H9 (cell line): ENCODE results near the gene PDZRN4. TPM values are rescaled to one million over a fixed set of nuclear protein-coding genes. Genes with fewer than 3 reads are reported as not detected.

Experiments
- DNase-seq: peaks from one replicate; pipeline ENCODE4 v3.0.0-alpha.2; 2017
- H2AFZ ChIP-seq: one replicate; pipeline ENCODE4 v1.6.1; 2013; ENCODE audit warnings: mild to moderate bottlenecking, low read length, control low read depth, moderate library complexity
- H2AK5ac ChIP-seq: 2 replicates; pipeline ENCODE4 v1.6.1; 2013; ENCODE audit warnings: low read length, control low read depth, mixed read lengths; ENCODE audit not compliant: insufficient read length
- H2BK120ac ChIP-seq: one replicate; pipeline ENCODE4 v1.6.1; 2013; ENCODE audit warnings: low read depth, mild to moderate bottlenecking, low read length, control low read depth, inconsistent platforms; ENCODE audit not compliant: poor library complexity, severe bottlenecking
- H2BK12ac ChIP-seq: 2 replicates; pipeline ENCODE4 v1.6.1; 2013; ENCODE audit warnings: low read length, control low read depth, mixed read lengths, low read depth; ENCODE audit not compliant: insufficient read length
- H2BK15ac ChIP-seq: 2 replicates; pipeline ENCODE4 v1.6.1; 2013; ENCODE audit warnings: low read depth, low read length, control low read depth
- H2BK20ac ChIP-seq: one replicate; pipeline ENCODE4 v1.6.1; 2013; ENCODE audit warnings: low read depth, mild to moderate bottlenecking, low read length, control low read depth, inconsistent platforms; ENCODE audit not compliant: poor library complexity, severe bottlenecking
- H2BK5ac ChIP-seq: 2 replicates; pipeline ENCODE4 v1.6.1; 2013; ENCODE audit warnings: low read length, control low read depth, mixed read lengths; ENCODE audit not compliant: insufficient read length
- H3K14ac ChIP-seq: 2 replicates; pipeline ENCODE4 v1.6.1; 2013; ENCODE audit warnings: low read length, control low read depth; ENCODE audit not compliant: insufficient read depth
- H3K18ac ChIP-seq: 2 replicates; pipeline ENCODE4 v1.6.1; 2013; ENCODE audit warnings: low read depth, mild to moderate bottlenecking, mixed read lengths, low read length, control low read depth; ENCODE audit not compliant: insufficient read length
- H3K23ac ChIP-seq: 2 replicates; pipeline ENCODE4 v1.6.1; 2013; ENCODE audit warnings: low read length, control low read depth, mixed read lengths, low read depth; ENCODE audit not compliant: insufficient read length
- H3K23me2 ChIP-seq: 2 replicates; pipeline ENCODE4 v1.6.1; 2013; ENCODE audit warnings: low read depth, mild to moderate bottlenecking, mixed read lengths, low read length, control low read depth; ENCODE audit not compliant: insufficient read length, poor library complexity, severe bottlenecking
- H3K27ac ChIP-seq: 2 replicates; pipeline ENCODE4 v1.5.1; 2013; ENCODE audit warnings: low read length, control low read depth, mixed read lengths, low read depth; ENCODE audit not compliant: insufficient read length
- H3K27me3 ChIP-seq: 2 replicates; pipeline ENCODE4 v1.6.1; 2013; ENCODE audit warnings: low read length, control low read depth, inconsistent platforms; ENCODE audit not compliant: insufficient read depth
- H3K4ac ChIP-seq: 2 replicates; pipeline ENCODE4 v1.6.1; 2013; ENCODE audit warnings: low read depth, mild to moderate bottlenecking, control low read depth, inconsistent platforms, low read length, moderate library complexity
- H3K4me1 ChIP-seq: 2 replicates; pipeline ENCODE4 v1.6.1; 2013; ENCODE audit warnings: low read length, control low read depth, inconsistent platforms; ENCODE audit not compliant: insufficient read depth
- H3K4me2 ChIP-seq: 2 replicates; pipeline ENCODE4 v1.6.1; 2013; ENCODE audit warnings: low read length, control low read depth, mixed read lengths; ENCODE audit not compliant: insufficient read length, insufficient read depth
- H3K56ac ChIP-seq: 2 replicates; pipeline ENCODE4 v1.6.1; 2013; ENCODE audit warnings: low read depth, mild to moderate bottlenecking, mixed read lengths, low read length, control low read depth; ENCODE audit not compliant: insufficient read length
- H3K79me1 ChIP-seq: 2 replicates; pipeline ENCODE4 v1.6.1; 2013; ENCODE audit warnings: low read depth, mild to moderate bottlenecking, moderate library complexity, low read length, control low read depth, inconsistent platforms; ENCODE audit not compliant: insufficient read depth, poor library complexity, severe bottlenecking
- H3K79me2 ChIP-seq: 2 replicates; pipeline ENCODE4 v1.6.1; 2013; ENCODE audit warnings: low read length, control low read depth, inconsistent platforms; ENCODE audit not compliant: insufficient read depth
- H3K9ac ChIP-seq: 2 replicates; pipeline ENCODE4 v1.6.1; 2013; ENCODE audit warnings: low read length, control low read depth, mixed read lengths; ENCODE audit not compliant: insufficient read length; ENCODE audit errors: extremely low read depth
- H3K9me3 ChIP-seq: one replicate; pipeline ENCODE4 v1.6.1; 2013; ENCODE audit warnings: low read depth, low read length, inconsistent platforms; ENCODE audit not compliant: control insufficient read depth
- H3T11ph ChIP-seq: one replicate; pipeline ENCODE4 v1.6.1; 2013; ENCODE audit warnings: mild to moderate bottlenecking, low read length, control low read depth, inconsistent platforms
- H4K20me1 ChIP-seq: one replicate; pipeline ENCODE4 v1.6.1; 2013; ENCODE audit not compliant: control insufficient read depth, insufficient read length, insufficient read depth
- H4K5ac ChIP-seq: 2 replicates; pipeline ENCODE4 v1.6.1; 2013; ENCODE audit warnings: low read depth, mild to moderate bottlenecking, mixed read lengths, low read length, control low read depth; ENCODE audit not compliant: insufficient read length
- H4K8ac ChIP-seq: replicated peaks from 2 replicates; pipeline ENCODE4 v1.6.1; 2013; ENCODE audit warnings: low read length, control low read depth, mixed read lengths, low read depth; ENCODE audit not compliant: insufficient read length
- H4K91ac ChIP-seq: 2 replicates; pipeline ENCODE4 v1.6.1; 2013; ENCODE audit warnings: low read depth, mild to moderate bottlenecking, moderate library complexity, mixed read lengths, low read length, control low read depth; ENCODE audit not compliant: insufficient read length
- H3K27ac Mint-ChIP-seq, 3 experiments: 2 replicates in 2 of 3; 3 replicates in 1 of 3; pipeline ENCODE4 v1.8.0; 2020 to 2021; ENCODE audit warnings: mixed read lengths in 3 of 3, mild to moderate bottlenecking in 1 of 3, moderate library complexity in 1 of 3
- H3K27me3 Mint-ChIP-seq: 2 replicates; pipeline ENCODE4 v1.8.0; 2021; ENCODE audit warnings: low read depth, mild to moderate bottlenecking, moderate library complexity, mixed read lengths
- H3K36me3 Mint-ChIP-seq, 3 experiments: 2 replicates in 2 of 3; 3 replicates in 1 of 3; pipeline ENCODE4 v1.8.0; 2020 to 2021; ENCODE audit warnings: low read depth in 3 of 3, mixed read lengths in 3 of 3; ENCODE audit not compliant: insufficient read depth in 1 of 3
- H3K4me1 Mint-ChIP-seq, 2 experiments: 2 replicates each; pipeline ENCODE4 v1.8.0; 2020; ENCODE audit warnings: mixed read lengths in 2 of 2
- H3K4me3 Mint-ChIP-seq, 2 experiments: 2 replicates in 1 of 2; 3 replicates in 1 of 2; pipeline ENCODE4 v1.8.0; 2020 to 2021; ENCODE audit warnings: mild to moderate bottlenecking in 2 of 2, mixed read lengths in 2 of 2, moderate library complexity in 1 of 2
- H3K9me3 Mint-ChIP-seq, 2 experiments: 2 replicates in 1 of 2; 3 replicates in 1 of 2; pipeline ENCODE4 v1.8.0; 2020; ENCODE audit warnings: mild to moderate bottlenecking in 2 of 2, mixed read lengths in 2 of 2, moderate library complexity in 1 of 2
- WGBS: extraction: QIAGEN DNeasy Blood & Tissue Kit; methylation state at CpG from one replicate; pipeline ENCODE4 v1.1.7; 2013; ENCODE audit warnings: missing lambda C conversion rate, low lambda C conversion rate, mixed read lengths; ENCODE audit not compliant: insufficient read length; ENCODE audit errors: extremely low coverage; 5-methylcytosine and 5-hydroxymethylcytosine counted together
- total RNA-seq: library from RNA; stranded (reverse); gene quantifications from 2 replicates; pipeline ENCODE4 v1.2.1, GENCODE V29; 2021
- TF ChIP-seq, protein P1 (sequence below): fragments of 200-600 bp; sonication (generic); conservative IDR thresholded peaks from 3 replicates; pipeline ENCODE4 v1.8.0; 2021; ENCODE audit warnings: antibody characterized with exemption, mild to moderate bottlenecking

PDZRN4 gene
- total RNA-seq, 1 experiment from 2014 or later = not detected

- Histone ChIP-seq H3K23ac (no peak overlapping the region), H4K20me1 (no peaks in the 10 kb centered on the region), H3K4me1 (no peaks in the 10 kb centered on the region), H3K4me2 (no peak overlapping the region), H2BK5ac (no peak overlapping the region), H3K9ac (no peak overlapping the region), H3K27ac (no peak overlapping the region), H4K5ac (no peak overlapping the region), H3K14ac (no peak overlapping the region), H2BK120ac (no peak overlapping the region), H2BK15ac (no peak overlapping the region), H3K9me3 (no peaks in the 10 kb centered on the region), H3K27me3 (no peaks in the 10 kb centered on the region), H4K8ac (no peak overlapping the region), H3K56ac (no peak overlapping the region), H3K79me1 (no peaks in the 10 kb centered on the region), H2BK12ac (no peak overlapping the region), H2AK5ac (no peak overlapping the region), H4K91ac (no peak overlapping the region), H2BK20ac (no peak overlapping the region), H3K79me2 (no peaks in the 10 kb centered on the region), H3K18ac (no peak overlapping the region), H2AFZ (no peak overlapping the region), H3T11ph (no peak overlapping the region), H3K23me2 (no peaks in the 10 kb centered on the region), H3K4ac (no peak overlapping the region)
- no peak for DNase-seq
- WGBS = no CpG with 5 or more reads among the region's 1 CpG
- H3K27ac Mint-ChIP-seq = no peak overlapping the region
- peaks cover 0 to 2% of the 10 kb centered on the region in 2 experiments; a peak in 2 of 5 replicates for H3K9me3 Mint-ChIP-seq
- peaks cover 7 to 10% of the 10 kb centered on the region in 2 experiments for H3K4me1 Mint-ChIP-seq
- no peaks in the 10 kb centered on the region for H3K27me3 Mint-ChIP-seq
- H3K4me3 Mint-ChIP-seq = no peak overlapping the region
- TF ChIP-seq, protein P1, sequence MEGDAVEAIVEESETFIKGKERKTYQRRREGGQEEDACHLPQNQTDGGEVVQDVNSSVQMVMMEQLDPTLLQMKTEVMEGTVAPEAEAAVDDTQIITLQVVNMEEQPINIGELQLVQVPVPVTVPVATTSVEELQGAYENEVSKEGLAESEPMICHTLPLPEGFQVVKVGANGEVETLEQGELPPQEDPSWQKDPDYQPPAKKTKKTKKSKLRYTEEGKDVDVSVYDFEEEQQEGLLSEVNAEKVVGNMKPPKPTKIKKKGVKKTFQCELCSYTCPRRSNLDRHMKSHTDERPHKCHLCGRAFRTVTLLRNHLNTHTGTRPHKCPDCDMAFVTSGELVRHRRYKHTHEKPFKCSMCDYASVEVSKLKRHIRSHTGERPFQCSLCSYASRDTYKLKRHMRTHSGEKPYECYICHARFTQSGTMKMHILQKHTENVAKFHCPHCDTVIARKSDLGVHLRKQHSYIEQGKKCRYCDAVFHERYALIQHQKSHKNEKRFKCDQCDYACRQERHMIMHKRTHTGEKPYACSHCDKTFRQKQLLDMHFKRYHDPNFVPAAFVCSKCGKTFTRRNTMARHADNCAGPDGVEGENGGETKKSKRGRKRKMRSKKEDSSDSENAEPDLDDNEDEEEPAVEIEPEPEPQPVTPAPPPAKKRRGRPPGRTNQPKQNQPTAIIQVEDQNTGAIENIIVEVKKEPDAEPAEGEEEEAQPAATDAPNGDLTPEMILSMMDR = no peak
- no peaks in the 10 kb centered on the region; a peak in 1 of 7 replicates for H3K36me3 Mint-ChIP-seq
Observed at GRCh38 chr12:41564816-41565215, 376.7 kb downstream of the PDZRN4 start.
